ENCODE results near the gene SPDYC. TPM values are rescaled to one million over a fixed set of nuclear protein-coding genes. Genes with fewer than 3 reads are reported as not detected.

Gene SPDYC
- total and polyA plus RNA-seq, 2 experiments from 2014 or later, result not detected

- no peak overlapping the region for H3K4me2 ChIP-seq
- H3K79me2 ChIP-seq, result no peaks in the 10 kb centered on the region
- no peak overlapping the region for H2AFZ ChIP-seq
- 98% methylated on average over 3 of the region's 3 CpGs for WGBS (ENCODE audit: low lambda C conversion rate, missing lambda C conversion rate)
- H3K36me3 ChIP-seq (replicated peaks; ENCODE audit: insufficient read depth, low read depth), result no peaks in the 10 kb centered on the region
- H3K4me1 ChIP-seq (ENCODE audit: insufficient read depth), result no peaks in the 10 kb centered on the region
- no peaks in the 10 kb centered on the region for H4K20me1 ChIP-seq (ENCODE audit: insufficient read depth, poor library complexity, severe bottlenecking)
- no peak overlapping the region for H3K27ac ChIP-seq
- no peaks in the 10 kb centered on the region for H3K9me3 ChIP-seq (ENCODE audit: low read depth)
- H3K9me2 ChIP-seq (replicated peaks; ENCODE audit: insufficient read depth), result no peaks in the 10 kb centered on the region
- no peaks in the 10 kb centered on the region for H3K27me3 ChIP-seq
- no peak for DNase-seq (ENCODE audit: low spot score)
- H3K4me3 ChIP-seq, result no peak overlapping the region
- TF ChIP-seq EZH2phosphoT487 (IDR thresholded peaks at IDR 0.05; ENCODE audit: low read depth, severe bottlenecking, unreplicated experiment) (no peak), EZH2 (IDR thresholded peaks at IDR 0.05; ENCODE audit: borderline replicate concordance) (no peak), CTCF (IDR thresholded peaks at IDR 0.05; ENCODE audit: poor library complexity) (no peak)
These were observed 13.1 kb upstream of the SPDYC start for GRCh38 chr11:65156926-65157325.

- Histone ChIP-seq H3K36me3 (replicated peaks; ENCODE audit: insufficient read depth, low read depth) (no peaks in the 10 kb centered on the region), H3K9me3 (ENCODE audit: low read depth) (no peaks in the 10 kb centered on the region), H2AFZ (no peak overlapping the region), H3K27ac (no peak overlapping the region), H4K20me1 (ENCODE audit: insufficient read depth, poor library complexity, severe bottlenecking) (no peaks in the 10 kb centered on the region), H3K79me2 (no peaks in the 10 kb centered on the region), H3K4me3 (no peak overlapping the region), H3K4me1 (ENCODE audit: insufficient read depth) (no peaks in the 10 kb centered on the region), H3K27me3 (no peaks in the 10 kb centered on the region), H3K4me2 (no peak overlapping the region), H3K9me2 (replicated peaks; ENCODE audit: insufficient read depth) (no peaks in the 10 kb centered on the region)
- TF ChIP-seq CTCF (IDR thresholded peaks at IDR 0.05; ENCODE audit: poor library complexity) (no peak), EZH2 (IDR thresholded peaks at IDR 0.05; ENCODE audit: borderline replicate concordance) (no peak), EZH2phosphoT487 (IDR thresholded peaks at IDR 0.05; ENCODE audit: low read depth, severe bottlenecking, unreplicated experiment) (no peak)
- WGBS (ENCODE audit: low lambda C conversion rate, missing lambda C conversion rate), result 84% methylated on average over 3 of the region's 3 CpGs
- no peak for DNase-seq (ENCODE audit: low spot score)
These were observed 12.7 kb upstream of the SPDYC start for GRCh38 chr11:65157336-65157735.

GRCh38 chr11:65159012-65159411 lies 11.0 kb upstream of the SPDYC start:
- 83% methylated on average over 5 of the region's 5 CpGs for WGBS (ENCODE audit: low lambda C conversion rate, missing lambda C conversion rate)
- H3K79me2 ChIP-seq, result no peaks in the 10 kb centered on the region
- no peak overlapping the region for H3K4me2 ChIP-seq
- no peak for DNase-seq (ENCODE audit: low spot score)
- H3K9me2 ChIP-seq (replicated peaks; ENCODE audit: insufficient read depth), result no peaks in the 10 kb centered on the region
- no peaks in the 10 kb centered on the region for H3K36me3 ChIP-seq (replicated peaks; ENCODE audit: insufficient read depth, low read depth)
- no peaks in the 10 kb centered on the region for H3K9me3 ChIP-seq (ENCODE audit: low read depth)
- no peaks in the 10 kb centered on the region for H4K20me1 ChIP-seq (ENCODE audit: insufficient read depth, poor library complexity, severe bottlenecking)
- H2AFZ ChIP-seq, result no peak overlapping the region
- TF ChIP-seq EZH2 (IDR thresholded peaks at IDR 0.05; ENCODE audit: borderline replicate concordance), result no peak
- no peaks in the 10 kb centered on the region for H3K4me1 ChIP-seq (ENCODE audit: insufficient read depth)
- H3K27ac ChIP-seq, result no peak overlapping the region
- H3K4me3 ChIP-seq, result no peak overlapping the region
- no peaks in the 10 kb centered on the region for H3K27me3 ChIP-seq

GRCh38 chr11:65160643-65161042 lies 9.4 kb upstream of the SPDYC start:
- Histone ChIP-seq H3K27ac (no peak overlapping the region), H4K20me1 (ENCODE audit: insufficient read depth, poor library complexity, severe bottlenecking) (no peaks in the 10 kb centered on the region), H3K27me3 (no peaks in the 10 kb centered on the region), H3K4me1 (ENCODE audit: insufficient read depth) (no peaks in the 10 kb centered on the region), H3K4me2 (no peak overlapping the region), H3K36me3 (replicated peaks; ENCODE audit: insufficient read depth, low read depth) (no peaks in the 10 kb centered on the region), H3K4me3 (no peak overlapping the region), H3K79me2 (no peaks in the 10 kb centered on the region), H2AFZ (no peak overlapping the region), H3K9me2 (replicated peaks; ENCODE audit: insufficient read depth) (no peaks in the 10 kb centered on the region), H3K9me3 (ENCODE audit: low read depth) (no peaks in the 10 kb centered on the region)
- 75% methylated on average over 3 of the region's 3 CpGs for WGBS (ENCODE audit: low lambda C conversion rate, missing lambda C conversion rate)
- DNase-seq (ENCODE audit: low spot score), result no peak
- TF ChIP-seq CTCF (IDR thresholded peaks at IDR 0.05; ENCODE audit: poor library complexity) (no peak), EZH2phosphoT487 (IDR thresholded peaks at IDR 0.05; ENCODE audit: low read depth, severe bottlenecking, unreplicated experiment) (no peak), EZH2 (IDR thresholded peaks at IDR 0.05; ENCODE audit: borderline replicate concordance) (no peak)

Data from hepatocyte (in vitro differentiated cells).